HG02943 (cell line): ENCODE measurements around the gene SEC23A.
"Not testable (repeated sequence)": the region's sequence is repeated elsewhere in the genome, so short reads cannot be mapped to it uniquely, and the experiment has no call there.

Experiments
- ATAC-seq: cut with Tn5 transposase; IDR thresholded peaks from one replicate; pipeline ENCODE4 v1.9.1; 2021; ENCODE audit warnings: mild to moderate bottlenecking, low read depth, moderate library complexity; ENCODE audit not compliant: unreplicated experiment

SEC23A gene

GRCh38 chr14:39102969-39103957, at the start of gene SEC23A:
Gene SEC23A (minus strand): TSS chr14:39103235. CDS start chr14:39096118, 7,117 bp downstream.
- ATAC-seq, result peak; percentile 90

GRCh38 chr14:39145266-39145966, 42.4 kb upstream of the SEC23A start:
- ATAC-seq, result no peak

GRCh38 chr14:39143226-39143625, 40.2 kb upstream of the SEC23A start:
- ATAC-seq, result not testable (repeated sequence)

GRCh38 chr14:39141623-39142022, 38.6 kb upstream of the SEC23A start:
- ATAC-seq, result not testable (repeated sequence)

- no peak for ATAC-seq
Observed at GRCh38 chr14:39140170-39140569, 37.1 kb upstream of the SEC23A start.

GRCh38 chr14:39138440-39138839, 35.4 kb upstream of the SEC23A start:
- no peak for ATAC-seq

- not testable (repeated sequence) for ATAC-seq
Observed at GRCh38 chr14:39137835-39138234, 34.8 kb upstream of the SEC23A start.

- no peak for ATAC-seq
Observed at GRCh38 chr14:39122330-39123138, 19.5 kb upstream of the SEC23A start.

- ATAC-seq, result peak; percentile 84
Observed at GRCh38 chr14:39114073-39114838, 11.2 kb upstream of the SEC23A start, which contains the start of gene GEMIN2. Gene GEMIN2 (plus strand): TSS chr14:39114323. CDS start chr14:39114339, 16 bp downstream.

- no peak for ATAC-seq
Observed at GRCh38 chr14:39113685-39114072, 10.6 kb upstream of the SEC23A start.

GRCh38 chr14:39109893-39110715, 7.1 kb upstream of the SEC23A start:
- no peak for ATAC-seq

- no peak for ATAC-seq
Observed at GRCh38 chr14:39108791-39109190, 5.8 kb upstream of the SEC23A start.

GRCh38 chr14:39107591-39107996, 4.6 kb upstream of the SEC23A start:
- ATAC-seq, result no peak

- not testable (repeated sequence) for ATAC-seq
Observed at GRCh38 chr14:39104078-39104801, 1.2 kb upstream of the SEC23A start.

GRCh38 chr14:39102265-39102968, 618 bp downstream of the SEC23A start:
- ATAC-seq, result peak; percentile 16

- ATAC-seq, result no peak
Observed at GRCh38 chr14:39099748-39100147, 3.3 kb downstream of the SEC23A start.

- ATAC-seq, result not testable (repeated sequence)
Observed at GRCh38 chr14:39099215-39099614, 3.8 kb downstream of the SEC23A start.

GRCh38 chr14:39097159-39097558, 5.9 kb downstream of the SEC23A start:
- ATAC-seq, result no peak
